ENCODE measurements around the gene AMPH.

- TF ChIP-seq POLR2AphosphoS5 (IDR thresholded peaks at IDR 0.05; ENCODE audit: low read depth, low read length) = no peak
- no peak for TF ChIP-seq TAF1 (IDR thresholded peaks at IDR 0.05; ENCODE audit: low read depth, low read length)
- TF ChIP-seq POLR2A (IDR thresholded peaks at IDR 0.05; ENCODE audit: low read depth, low read length) = no peak
These were observed 84.4 kb downstream of the AMPH start for GRCh38 chr7:38546763-38547162.

All from GM12891 (cell line).